WTC11 (cell line): Measurements from ENCODE around the gene ANKS6. TPM values are rescaled to one million over a fixed set of nuclear protein-coding genes. Genes with fewer than 3 reads are reported as not detected.

ENCODE experiments used
- ATAC-seq: fragments of 200-7000 bp; cut with Tn5 transposase; 2 replicates; pipeline ENCODE4 v1.10.0; 2021; ENCODE audit warnings: mild to moderate bottlenecking, moderate library complexity
- CTCF ChIA-PET: fragments of 300-600 bp; sonication (Branson Sonifier 250); formaldehyde crosslinking; loops from one replicate; lab custom pipeline; 2021; ENCODE audit warnings: antibody characterized with exemption; lab: Charles Lee
- POLR2A ChIA-PET: fragments of 350-600 bp; sonication (Branson Sonifier 250); formaldehyde crosslinking; loops from one replicate; lab custom pipeline; 2021; ENCODE audit warnings: antibody characterized with exemption; lab: Charles Lee
- DNase-seq: peaks from one replicate; pipeline ENCODE4 v3.0.0; 2021; ENCODE audit warnings: low spot score
- H3K27ac Mint-ChIP-seq: 2 replicates; pipeline ENCODE4 v1.8.0; 2021; ENCODE audit warnings: mixed read lengths
- H3K27me3 Mint-ChIP-seq: 2 replicates; pipeline ENCODE4 v1.8.0; 2021; ENCODE audit warnings: low read depth, mild to moderate bottlenecking, moderate library complexity, mixed read lengths
- H3K36me3 Mint-ChIP-seq: 2 replicates; pipeline ENCODE4 v1.8.0; 2021; ENCODE audit warnings: mixed read lengths
- H3K4me1 Mint-ChIP-seq: 2 replicates; pipeline ENCODE4 v1.8.0; 2022; ENCODE audit warnings: mixed read lengths
- H3K4me3 Mint-ChIP-seq: 2 replicates; pipeline ENCODE4 v1.8.0; 2021; ENCODE audit warnings: mild to moderate bottlenecking, moderate library complexity, mixed read lengths
- H3K9me3 Mint-ChIP-seq: 2 replicates; pipeline ENCODE4 v1.8.0; 2021; ENCODE audit warnings: mixed read lengths
- AFF4 ChIP-seq: sonication (generic); formaldehyde crosslinking; IDR thresholded peaks from 2 replicates; pipeline ENCODE4 v1.8.1; 2023; ENCODE audit warnings: mild to moderate bottlenecking, missing genetic modification reagents, borderline replicate concordance
- ATF1 ChIP-seq: sonication (generic); formaldehyde crosslinking; IDR thresholded peaks from 2 replicates; pipeline ENCODE4 v1.8.1; 2023; ENCODE audit warnings: mild to moderate bottlenecking, moderate library complexity, missing genetic modification reagents
- MXD4 ChIP-seq: fragments of 250-450 bp; sonication (Bioruptor Pico); IDR thresholded peaks from 2 replicates; pipeline ENCODE4 v1.8.0; 2021; ENCODE audit warnings: mild to moderate bottlenecking, moderate library complexity, borderline replicate concordance
- MYBL2 ChIP-seq: sonication (generic); formaldehyde crosslinking; IDR thresholded peaks from 2 replicates; pipeline ENCODE4 v1.8.1; 2023; ENCODE audit warnings: mild to moderate bottlenecking, moderate library complexity, missing genetic modification reagents
- NR1H2 ChIP-seq: sonication (generic); formaldehyde crosslinking; IDR thresholded peaks from 2 replicates; pipeline ENCODE4 v1.9.0; 2021; ENCODE audit warnings: mild to moderate bottlenecking, moderate library complexity, missing genetic modification reagents
- SMAD3 ChIP-seq: sonication (generic); formaldehyde crosslinking; IDR thresholded peaks from 2 replicates; pipeline ENCODE4 v1.8.0; 2022; ENCODE audit warnings: missing genetic modification reagents, mild to moderate bottlenecking, borderline replicate concordance
- ZNF219 ChIP-seq: sonication (generic); formaldehyde crosslinking; IDR thresholded peaks from 2 replicates; pipeline ENCODE4 v1.8.0; 2023; ENCODE audit warnings: missing genetic modification reagents, mild to moderate bottlenecking, borderline replicate concordance
- total RNA-seq: library from RNA; stranded (reverse); gene quantifications from 3 replicates; pipeline ENCODE4 v1.2.3, GENCODE V29; 2021
- TF ChIP-seq, protein P1 (sequence below): fragments of 250-450 bp; sonication (Bioruptor Pico); IDR thresholded peaks from 2 replicates; pipeline ENCODE4 v1.8.0; 2021; ENCODE audit warnings: mild to moderate bottlenecking
- TF ChIP-seq, protein P2 (sequence below): sonication (generic); formaldehyde crosslinking; IDR thresholded peaks from 2 replicates; pipeline ENCODE4 v1.8.0; 2022; ENCODE audit warnings: mild to moderate bottlenecking, missing genetic modification reagents
- TF ChIP-seq, protein P3 (sequence below): fragments of 200-600 bp; IDR thresholded peaks from 2 replicates; pipeline ENCODE4 v1.8.0; 2022; ENCODE audit warnings: antibody characterized with exemption

The ANKS6 gene
- total RNA-seq, 1 experiment from 2014 or later, result 65.1 TPM

DNA sequence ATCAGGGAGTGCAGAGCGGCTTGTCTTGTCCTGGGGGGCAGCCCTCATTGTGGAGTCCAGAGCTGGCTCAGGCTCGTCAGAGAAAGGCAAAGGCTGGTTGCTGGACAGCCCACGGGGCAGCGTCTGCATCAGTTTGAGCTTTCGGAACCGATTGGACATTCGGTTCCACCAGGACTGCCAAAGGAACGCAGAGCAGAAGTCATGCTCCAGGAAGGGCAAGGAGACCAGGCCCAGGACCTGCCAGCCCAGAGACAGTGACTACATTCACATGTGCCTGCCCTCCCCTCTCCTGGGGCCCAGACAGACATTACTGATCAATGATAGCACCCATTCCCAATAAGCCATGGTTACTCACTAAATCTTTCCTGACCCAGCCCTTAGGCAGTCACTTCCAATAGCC, 18.1 kb downstream of the ANKS6 start (continued):
- TF ChIP-seq AFF4 (CRISPR knock-in tag), result no peak
- no peak for TF ChIP-seq ZNF219
- TF ChIP-seq NR1H2 (CRISPR knock-in tag), result no peak
- TF ChIP-seq SMAD3 (CRISPR knock-in tag), result no peak
- TF ChIP-seq MYBL2 (CRISPR knock-in tag), result no peak
- TF ChIP-seq, protein P1, sequence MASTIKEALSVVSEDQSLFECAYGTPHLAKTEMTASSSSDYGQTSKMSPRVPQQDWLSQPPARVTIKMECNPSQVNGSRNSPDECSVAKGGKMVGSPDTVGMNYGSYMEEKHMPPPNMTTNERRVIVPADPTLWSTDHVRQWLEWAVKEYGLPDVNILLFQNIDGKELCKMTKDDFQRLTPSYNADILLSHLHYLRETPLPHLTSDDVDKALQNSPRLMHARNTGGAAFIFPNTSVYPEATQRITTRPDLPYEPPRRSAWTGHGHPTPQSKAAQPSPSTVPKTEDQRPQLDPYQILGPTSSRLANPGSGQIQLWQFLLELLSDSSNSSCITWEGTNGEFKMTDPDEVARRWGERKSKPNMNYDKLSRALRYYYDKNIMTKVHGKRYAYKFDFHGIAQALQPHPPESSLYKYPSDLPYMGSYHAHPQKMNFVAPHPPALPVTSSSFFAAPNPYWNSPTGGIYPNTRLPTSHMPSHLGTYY (CRISPR knock-in tag), result no peak

- ChIA-PET POLR2A (no interaction called here), CTCF (no interaction called here)
- H3K9me3 Mint-ChIP-seq, result no peaks in the 10 kb centered on the region
- H3K4me1 Mint-ChIP-seq, result peaks cover 2% of the 10 kb centered on the region; the same call in 1 of the 2 replicates
- DNase-seq (no peak), ATAC-seq (no peak)
- no peak overlapping the region for H3K4me3 Mint-ChIP-seq
- TF ChIP-seq, protein P2, sequence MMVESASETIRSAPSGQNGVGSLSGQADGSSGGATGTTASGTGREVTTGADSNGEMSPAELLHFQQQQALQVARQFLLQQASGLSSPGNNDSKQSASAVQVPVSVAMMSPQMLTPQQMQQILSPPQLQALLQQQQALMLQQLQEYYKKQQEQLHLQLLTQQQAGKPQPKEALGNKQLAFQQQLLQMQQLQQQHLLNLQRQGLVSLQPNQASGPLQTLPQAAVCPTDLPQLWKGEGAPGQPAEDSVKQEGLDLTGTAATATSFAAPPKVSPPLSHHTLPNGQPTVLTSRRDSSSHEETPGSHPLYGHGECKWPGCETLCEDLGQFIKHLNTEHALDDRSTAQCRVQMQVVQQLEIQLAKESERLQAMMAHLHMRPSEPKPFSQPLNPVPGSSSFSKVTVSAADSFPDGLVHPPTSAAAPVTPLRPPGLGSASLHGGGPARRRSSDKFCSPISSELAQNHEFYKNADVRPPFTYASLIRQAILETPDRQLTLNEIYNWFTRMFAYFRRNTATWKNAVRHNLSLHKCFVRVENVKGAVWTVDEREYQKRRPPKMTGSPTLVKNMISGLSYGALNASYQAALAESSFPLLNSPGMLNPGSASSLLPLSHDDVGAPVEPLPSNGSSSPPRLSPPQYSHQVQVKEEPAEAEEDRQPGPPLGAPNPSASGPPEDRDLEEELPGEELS, result no peak
- TF ChIP-seq, all 79 proteins: peak for 0
- Mint-ChIP-seq H3K27me3 (no peaks in the 10 kb centered on the region), H3K27ac (no peak overlapping the region), H3K36me3 (peaks cover 43% of the 10 kb centered on the region)
Measured at GRCh38 chr9:98777618-98778017, 18.7 kb downstream of the ANKS6 start.

DNA sequence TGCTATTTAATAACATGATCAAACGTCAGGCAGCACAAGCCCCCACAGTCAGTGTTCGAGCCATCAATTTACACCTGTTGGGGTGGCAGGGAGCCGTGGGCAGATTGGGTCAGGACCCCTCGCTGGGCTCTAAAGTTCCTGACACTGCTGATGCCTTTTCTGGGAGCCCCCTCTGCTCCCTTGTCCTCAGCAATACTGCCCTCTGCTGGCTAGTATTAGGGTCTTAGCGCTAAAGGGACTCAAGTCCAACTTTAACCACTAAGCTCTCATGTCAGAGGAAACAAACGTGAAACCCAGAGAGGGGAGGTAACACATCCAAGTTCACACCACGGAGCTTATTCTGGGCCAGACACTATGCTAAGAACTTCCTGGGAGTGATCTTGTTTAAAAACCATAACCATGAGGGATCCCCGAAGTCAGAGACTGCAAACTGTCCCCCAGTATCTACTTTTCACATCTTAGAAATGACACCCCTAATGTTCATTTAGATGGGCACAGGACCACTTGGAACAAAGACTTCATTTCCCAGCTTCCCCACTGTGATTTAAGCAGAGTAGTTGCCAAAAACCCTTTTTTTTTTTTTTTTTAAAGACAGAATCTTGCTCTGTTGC, 20.4 kb downstream of the ANKS6 start:
- Mint-ChIP-seq H3K36me3 (peaks cover 43% of the 10 kb centered on the region), H3K27ac (no peak overlapping the region), H3K27me3 (no peaks in the 10 kb centered on the region), H3K4me1 (peaks cover 2% of the 10 kb centered on the region; the same call in 1 of the 2 replicates), H3K4me3 (no peak overlapping the region), H3K9me3 (no peaks in the 10 kb centered on the region)
- ATAC-seq (peak; percentile 83), DNase-seq (peak; percentile 74)
- ChIA-PET POLR2A (interaction anchor here (0.5 to 0.6 kb wide), 2 partner anchors 52 to 462 kb away, joined by 3 read pairs; no protein-coding TSS in a partner anchor), CTCF (interaction anchor here (0.6 to 4.1 kb wide), 67 partner anchors 9 to 793 kb away, joined by 3 to 36 read pairs (median 4); partner anchors contain the start of genes ANKS6, ANP32B, COL15A1 and GABBR2)
- TF ChIP-seq, protein P3, sequence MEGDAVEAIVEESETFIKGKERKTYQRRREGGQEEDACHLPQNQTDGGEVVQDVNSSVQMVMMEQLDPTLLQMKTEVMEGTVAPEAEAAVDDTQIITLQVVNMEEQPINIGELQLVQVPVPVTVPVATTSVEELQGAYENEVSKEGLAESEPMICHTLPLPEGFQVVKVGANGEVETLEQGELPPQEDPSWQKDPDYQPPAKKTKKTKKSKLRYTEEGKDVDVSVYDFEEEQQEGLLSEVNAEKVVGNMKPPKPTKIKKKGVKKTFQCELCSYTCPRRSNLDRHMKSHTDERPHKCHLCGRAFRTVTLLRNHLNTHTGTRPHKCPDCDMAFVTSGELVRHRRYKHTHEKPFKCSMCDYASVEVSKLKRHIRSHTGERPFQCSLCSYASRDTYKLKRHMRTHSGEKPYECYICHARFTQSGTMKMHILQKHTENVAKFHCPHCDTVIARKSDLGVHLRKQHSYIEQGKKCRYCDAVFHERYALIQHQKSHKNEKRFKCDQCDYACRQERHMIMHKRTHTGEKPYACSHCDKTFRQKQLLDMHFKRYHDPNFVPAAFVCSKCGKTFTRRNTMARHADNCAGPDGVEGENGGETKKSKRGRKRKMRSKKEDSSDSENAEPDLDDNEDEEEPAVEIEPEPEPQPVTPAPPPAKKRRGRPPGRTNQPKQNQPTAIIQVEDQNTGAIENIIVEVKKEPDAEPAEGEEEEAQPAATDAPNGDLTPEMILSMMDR, result peak; percentile 47
- no peak for TF ChIP-seq ATF1

DNA sequence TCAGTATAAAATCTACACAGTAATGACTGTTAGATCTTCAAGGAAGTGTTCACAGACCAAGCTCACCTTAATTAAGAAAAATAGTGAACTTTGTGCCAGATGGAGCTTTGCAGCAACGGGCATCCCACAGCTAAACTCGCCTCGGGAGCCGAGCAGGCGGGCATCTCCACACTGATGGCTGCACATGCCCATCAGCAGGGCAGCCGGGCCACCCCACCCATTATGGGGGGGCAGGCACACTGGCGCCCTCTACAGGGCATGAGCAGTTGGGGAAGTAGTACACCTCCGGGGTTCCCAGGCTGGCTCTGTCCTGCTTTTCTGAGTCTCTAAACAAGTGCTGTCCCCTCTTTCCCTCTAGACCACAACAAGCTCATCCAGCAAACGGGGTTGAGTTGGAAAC, 21.6 kb downstream of the ANKS6 start:
- DNase-seq (peak; percentile 63), ATAC-seq (peak; percentile 61)
- Mint-ChIP-seq H3K9me3 (no peaks in the 10 kb centered on the region), H3K27ac (no peak overlapping the region), H3K36me3 (peaks cover 49% of the 10 kb centered on the region), H3K4me3 (no peak overlapping the region), H3K27me3 (no peaks in the 10 kb centered on the region), H3K4me1 (peaks cover 2% of the 10 kb centered on the region; the same call in 1 of the 2 replicates)
- ChIA-PET CTCF (interaction anchor here (1.0 to 4.1 kb wide), 29 partner anchors 8 to 701 kb away, joined by 3 to 36 read pairs (median 5); no protein-coding TSS in a partner anchor), POLR2A (interaction anchor here (0.6 kb wide), 1 partner anchor 251 kb away, joined by 3 read pairs; no protein-coding TSS in a partner anchor)
- no peak for TF ChIP-seq MXD4 (CRISPR knock-in tag)
- TF ChIP-seq, protein P3, result peak; percentile 68
